HG02970 (cell line): ENCODE results near the gene CEP112.

Experiments
- ATAC-seq: cut with Tn5 transposase; IDR thresholded peaks from one replicate; pipeline ENCODE4 v1.9.1; 2021; ENCODE audit warnings: mild to moderate bottlenecking, moderate library complexity, moderate number of reproducible peaks; ENCODE audit not compliant: unreplicated experiment, low FRiP score

The CEP112 gene

GRCh38 chr17:66002063-66002585 is 189.8 kb downstream of the CEP112 start:
- no peak for ATAC-seq

- no peak for ATAC-seq
Measured at GRCh38 chr17:66000216-66000615, 191.7 kb downstream of the CEP112 start.

- no peak for ATAC-seq
Measured at GRCh38 chr17:65998675-65999074, 193.3 kb downstream of the CEP112 start.

- ATAC-seq: no peak
Measured at GRCh38 chr17:65994679-65995078, 197.3 kb downstream of the CEP112 start.

GRCh38 chr17:65994114-65994513 is 197.8 kb downstream of the CEP112 start:
- ATAC-seq: no peak

- no peak for ATAC-seq
Measured at GRCh38 chr17:65990593-65990992, 201.3 kb downstream of the CEP112 start.

- no peak for ATAC-seq
Measured at GRCh38 chr17:65988451-65988850, 203.5 kb downstream of the CEP112 start.

GRCh38 chr17:65987988-65988387 is 203.9 kb downstream of the CEP112 start:
- ATAC-seq: no peak

- no peak for ATAC-seq
Measured at GRCh38 chr17:65985571-65985970, 206.4 kb downstream of the CEP112 start.

GRCh38 chr17:65984299-65984698 is 207.6 kb downstream of the CEP112 start:
- ATAC-seq: no peak

GRCh38 chr17:65978871-65979270 is 213.1 kb downstream of the CEP112 start:
- no peak for ATAC-seq

GRCh38 chr17:65977041-65977440 is 214.9 kb downstream of the CEP112 start:
- no peak for ATAC-seq

- ATAC-seq: no peak
Measured at GRCh38 chr17:65975878-65976277, 216.1 kb downstream of the CEP112 start.

- no peak for ATAC-seq
Measured at GRCh38 chr17:65973237-65973636, 218.7 kb downstream of the CEP112 start.

- no peak for ATAC-seq
Measured at GRCh38 chr17:65967372-65967771, 224.6 kb downstream of the CEP112 start.

- ATAC-seq: no peak
Measured at GRCh38 chr17:65966072-65966695, 225.7 kb downstream of the CEP112 start.

GRCh38 chr17:65963179-65963578 is 228.8 kb downstream of the CEP112 start:
- ATAC-seq: no peak

GRCh38 chr17:65959630-65960029 is 232.3 kb downstream of the CEP112 start:
- ATAC-seq: no peak

GRCh38 chr17:65956814-65957213 is 235.1 kb downstream of the CEP112 start:
- ATAC-seq: no peak

GRCh38 chr17:65954148-65954449 is 237.8 kb downstream of the CEP112 start:
- no peak for ATAC-seq

- ATAC-seq: no peak
Measured at GRCh38 chr17:65953316-65954147, 238.4 kb downstream of the CEP112 start.

- no peak for ATAC-seq
Measured at GRCh38 chr17:65952586-65952985, 239.3 kb downstream of the CEP112 start.
